HG02610 (cell line): ENCODE measurements around the gene CHRNA9.
"Not testable (repeated sequence)": the region's sequence is repeated elsewhere in the genome, so short reads cannot be mapped to it uniquely, and the experiment has no call there.

Source experiments
- ATAC-seq: cut with Tn5 transposase; IDR thresholded peaks from one replicate; pipeline ENCODE4 v1.9.1; 2021; ENCODE audit warnings: mild to moderate bottlenecking, moderate library complexity; ENCODE audit not compliant: unreplicated experiment

CHRNA9 gene

DNA sequence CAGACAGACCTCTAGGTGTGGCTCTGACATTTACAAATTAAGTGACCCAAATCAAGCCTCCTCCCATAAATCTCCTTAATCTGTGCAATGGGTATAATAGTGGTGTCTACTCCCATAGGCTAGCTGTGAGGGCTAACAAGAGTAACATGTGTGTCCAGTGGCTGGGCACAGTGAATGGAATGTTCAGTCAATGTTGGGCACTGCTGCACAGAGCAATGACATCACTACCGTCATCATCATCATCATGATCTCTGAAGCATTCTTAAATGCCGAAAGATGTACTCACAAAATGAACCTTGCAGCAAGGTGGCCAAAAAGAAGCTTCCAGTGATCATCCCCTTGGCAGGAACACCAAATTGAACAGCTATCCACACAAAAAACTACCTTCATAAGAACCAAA is 43.5 kb downstream of the CHRNA9 start:
- no peak for ATAC-seq

DNA sequence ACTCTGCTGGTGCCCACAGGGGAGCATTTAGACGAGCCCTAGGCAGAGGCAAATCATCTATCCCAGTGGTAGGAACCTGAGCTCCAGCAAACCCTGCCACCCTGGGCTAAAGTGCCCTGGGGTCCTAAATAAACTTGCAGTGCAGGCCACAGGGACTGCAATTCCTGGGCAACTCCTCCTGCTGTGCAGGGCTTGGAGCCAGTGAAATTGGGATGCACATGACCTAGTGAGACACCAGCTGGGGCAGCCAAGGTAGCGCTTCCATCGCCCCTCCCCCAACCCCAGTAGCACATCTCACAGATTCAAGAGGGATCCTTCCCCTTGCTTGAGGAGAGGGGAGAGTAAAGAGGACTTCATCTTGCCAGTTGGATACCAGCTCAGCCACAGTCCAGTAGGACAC is 44.1 kb downstream of the CHRNA9 start:
- ATAC-seq, result no peak

DNA sequence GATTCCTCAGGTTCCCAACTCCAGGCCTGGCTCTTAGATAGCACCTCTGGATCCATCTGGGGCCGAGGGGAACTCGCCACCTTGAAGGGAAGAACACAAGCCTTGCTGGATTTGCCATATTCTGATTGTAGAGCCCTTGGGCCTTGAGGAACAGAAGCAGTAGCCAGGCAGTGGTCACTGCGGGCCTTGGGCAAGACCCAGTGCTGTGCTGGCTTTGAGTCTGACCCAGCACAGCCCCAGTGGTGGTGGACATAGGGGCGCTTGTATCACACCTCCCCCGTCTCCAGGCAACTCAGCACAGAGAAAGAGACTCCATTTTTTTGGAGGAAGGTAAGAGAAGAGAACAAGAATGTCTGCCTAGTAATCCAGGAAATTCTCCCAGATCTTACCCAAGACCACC is 45.5 kb downstream of the CHRNA9 start:
- ATAC-seq, result no peak

GRCh38 chr4:40388239-40388638 is 53.1 kb downstream of the CHRNA9 start:
- ATAC-seq, result no peak

DNA sequence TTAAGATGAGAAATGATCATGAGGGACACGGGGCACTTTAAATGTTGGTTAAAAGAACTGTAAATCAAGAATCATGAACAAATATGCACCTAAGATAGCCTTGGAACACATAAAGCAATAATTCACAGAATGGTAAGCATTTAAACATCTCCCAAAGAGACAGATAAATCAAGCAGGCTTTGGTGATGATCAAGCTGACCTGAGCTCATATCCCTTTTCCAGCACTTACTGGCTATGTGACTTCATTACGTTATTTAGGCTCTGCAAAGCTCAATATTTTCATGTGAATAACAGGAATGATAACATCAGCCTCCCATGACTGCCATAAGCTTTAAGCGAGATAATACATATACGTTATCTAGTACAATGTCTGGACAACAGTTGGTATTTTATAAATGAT is 54.9 kb downstream of the CHRNA9 start:
- ATAC-seq, result no peak

DNA sequence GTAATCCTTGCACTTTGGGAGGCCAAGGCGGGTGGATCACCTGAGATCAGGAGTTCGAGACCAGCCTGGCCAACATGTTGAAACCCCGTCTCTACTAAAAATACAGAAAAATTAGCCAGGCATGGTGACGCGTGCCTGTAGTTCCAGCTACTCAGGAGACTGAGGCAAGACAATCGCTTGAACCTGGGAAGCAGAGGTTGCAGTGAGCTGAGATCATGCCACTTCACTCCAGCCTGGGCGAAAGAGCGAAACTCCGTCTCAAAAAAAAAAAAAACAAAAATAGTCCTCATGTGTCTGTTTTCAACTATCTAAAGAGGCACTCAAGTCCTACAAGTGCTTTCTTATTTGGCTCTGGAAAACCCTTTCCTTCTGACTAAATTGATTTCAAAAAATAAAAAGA is 57.1 kb downstream of the CHRNA9 start:
- ATAC-seq, result not testable (repeated sequence)

DNA sequence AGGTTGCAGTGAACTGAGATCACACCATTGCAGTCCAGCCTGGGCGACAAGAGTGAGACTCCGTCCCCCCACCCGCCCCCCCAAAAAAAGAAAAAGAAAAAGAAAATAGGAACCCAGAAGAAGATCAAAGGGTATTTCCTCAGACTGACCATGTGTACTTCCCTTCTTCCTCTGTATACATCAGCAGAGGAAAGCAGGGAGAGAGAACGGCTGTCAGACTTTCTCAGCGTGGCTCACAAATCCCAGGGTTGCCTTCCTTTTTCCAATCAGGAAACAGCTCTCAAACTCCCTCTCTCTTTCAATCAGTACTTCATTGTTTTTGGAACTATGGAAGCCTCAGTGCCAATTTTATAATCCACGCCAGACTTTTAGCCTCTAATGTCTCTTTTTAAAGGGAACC is 59.1 kb downstream of the CHRNA9 start:
- ATAC-seq, result no peak

DNA sequence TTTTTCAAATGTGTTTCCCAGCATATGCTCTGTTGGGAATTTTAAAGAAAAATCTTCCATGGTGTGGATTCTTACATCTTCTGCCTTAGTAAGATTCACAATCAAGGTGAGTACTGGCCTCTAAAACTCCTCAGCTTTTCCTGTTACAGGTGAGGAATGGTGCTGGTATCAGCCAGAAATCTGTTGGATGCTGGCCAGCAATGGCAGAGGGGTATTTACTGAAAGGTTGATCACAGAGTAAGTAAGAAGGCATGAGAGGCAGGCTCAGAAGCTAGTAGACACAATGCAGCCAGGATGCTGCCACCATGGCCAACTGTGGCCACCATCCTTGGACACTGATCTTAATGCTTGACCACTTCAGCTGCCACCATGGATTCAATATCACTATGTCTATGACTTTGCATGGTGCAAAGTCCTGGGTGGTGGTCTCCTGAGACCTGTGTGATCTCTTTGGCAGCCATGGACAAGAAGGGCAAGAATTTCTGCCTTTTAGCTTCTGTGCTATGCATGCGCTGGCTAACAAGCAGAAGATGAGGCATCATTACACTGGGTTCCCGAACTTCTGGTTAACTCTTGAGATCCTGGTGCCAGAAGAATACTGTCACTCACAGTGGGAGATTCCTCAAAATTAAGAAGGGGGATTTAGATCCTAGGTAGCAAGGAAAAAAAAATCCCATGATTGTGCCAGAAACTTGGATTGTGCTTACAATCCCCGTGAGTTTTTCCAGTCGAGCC is 60.2 kb downstream of the CHRNA9 start:
- ATAC-seq, result no peak

- no peak for ATAC-seq
These were observed 61.0 kb downstream of the CHRNA9 start for GRCh38 chr4:40395908-40396793.

DNA sequence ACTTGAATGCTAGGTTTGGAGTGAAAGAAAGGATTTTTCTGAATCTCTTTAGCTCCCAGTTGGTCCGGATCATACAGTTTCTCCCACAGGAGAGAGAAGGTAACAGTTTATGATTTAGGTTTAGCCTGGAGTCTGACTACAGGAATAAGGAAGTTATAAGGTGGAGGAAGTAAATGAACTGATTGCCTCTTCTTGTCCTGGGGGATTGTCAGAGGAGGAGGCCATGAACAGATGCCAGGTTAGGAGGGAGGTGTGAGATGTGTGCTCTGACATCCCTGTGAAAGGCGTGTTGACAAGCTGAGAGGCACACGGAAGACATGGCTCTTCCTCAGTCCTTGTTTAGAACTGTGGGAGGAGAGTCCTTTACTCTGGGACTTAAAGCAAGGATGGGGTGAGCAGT is 64.4 kb downstream of the CHRNA9 start:
- no peak for ATAC-seq

DNA sequence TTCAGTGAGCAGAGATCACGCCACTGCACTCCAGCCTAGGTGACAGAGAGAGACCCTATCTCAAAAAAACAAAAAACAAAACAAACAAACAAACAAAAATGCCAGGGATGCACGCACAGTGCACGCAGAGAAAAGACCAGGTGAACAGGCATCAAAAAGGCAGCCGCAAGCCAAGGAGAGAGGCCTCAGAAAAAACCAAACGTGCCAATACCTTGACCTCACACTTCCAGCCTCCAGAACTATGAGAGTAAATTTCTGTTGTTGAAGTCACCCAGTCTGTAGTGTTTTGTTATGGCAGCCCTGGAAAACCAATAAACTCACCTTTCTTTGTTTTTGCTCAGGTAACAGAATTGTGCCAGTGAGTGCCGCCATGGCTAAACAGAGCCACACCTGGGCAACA is 66.0 kb downstream of the CHRNA9 start:
- no peak for ATAC-seq

DNA sequence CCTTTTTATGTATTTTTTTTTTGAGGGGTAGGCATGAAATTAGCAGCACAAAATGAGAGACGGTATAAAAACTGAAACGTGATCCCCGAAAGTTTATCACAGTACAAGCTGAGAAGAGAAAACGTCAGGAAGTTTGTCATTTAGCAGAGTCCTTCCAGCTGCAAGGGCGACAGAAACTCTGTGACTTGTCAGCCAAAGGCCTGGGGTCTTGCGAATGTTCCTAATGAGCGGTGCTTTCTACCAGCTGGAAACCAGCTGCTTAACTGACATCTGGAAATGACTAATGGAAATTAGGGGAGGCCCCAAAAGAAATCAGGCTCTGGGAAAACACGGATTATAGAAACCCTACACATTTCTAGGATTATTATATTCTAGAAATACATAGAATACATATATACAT is 66.5 kb downstream of the CHRNA9 start:
- ATAC-seq, result no peak

- ATAC-seq, result no peak
These were observed 67.4 kb downstream of the CHRNA9 start for GRCh38 chr4:40402556-40402955.

- no peak for ATAC-seq
These were observed 67.9 kb downstream of the CHRNA9 start for GRCh38 chr4:40403081-40403480.
